Measurements from ENCODE around the gene SLC2A3.
"Not testable (repeated sequence)": the region's sequence is repeated elsewhere in the genome, so short reads cannot be mapped to it uniquely, and the experiment has no call there.

SLC2A3 gene

GRCh38 chr12:7950230-7950943, 14.4 kb upstream of the SLC2A3 start:
- DNase-seq, result not testable (repeated sequence)

DNA sequence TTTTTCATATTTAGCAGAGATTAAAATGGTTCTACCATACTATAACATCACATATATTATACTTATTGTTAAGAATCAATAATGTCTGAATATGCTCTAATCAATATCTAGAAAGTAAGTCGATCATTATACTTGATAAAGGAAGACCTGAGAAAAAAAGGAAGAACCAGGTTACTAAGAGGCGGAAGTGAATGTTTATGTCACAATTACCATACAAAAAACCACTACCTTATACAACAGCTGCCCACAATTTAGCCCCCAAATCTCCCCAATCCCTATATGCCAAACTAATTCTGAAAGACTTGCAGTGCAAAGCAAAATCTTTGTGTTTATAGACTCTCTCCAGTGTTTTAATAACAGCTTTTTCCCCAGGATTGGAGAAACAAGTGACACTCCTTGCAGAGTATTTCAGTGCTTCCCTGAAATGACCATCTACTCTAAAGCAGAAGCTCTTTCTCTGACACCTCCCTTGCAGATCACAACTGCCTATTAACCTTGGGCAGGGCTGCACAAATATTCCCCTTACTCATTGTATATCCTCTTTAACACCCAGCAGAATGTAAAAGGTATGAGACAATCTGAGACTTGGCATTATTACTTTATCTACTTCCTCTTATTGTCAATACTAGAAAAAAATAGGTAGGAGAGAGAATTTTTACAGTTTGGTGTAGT, 12.7 kb upstream of the SLC2A3 start:
- DNase-seq, result no peak

DNA sequence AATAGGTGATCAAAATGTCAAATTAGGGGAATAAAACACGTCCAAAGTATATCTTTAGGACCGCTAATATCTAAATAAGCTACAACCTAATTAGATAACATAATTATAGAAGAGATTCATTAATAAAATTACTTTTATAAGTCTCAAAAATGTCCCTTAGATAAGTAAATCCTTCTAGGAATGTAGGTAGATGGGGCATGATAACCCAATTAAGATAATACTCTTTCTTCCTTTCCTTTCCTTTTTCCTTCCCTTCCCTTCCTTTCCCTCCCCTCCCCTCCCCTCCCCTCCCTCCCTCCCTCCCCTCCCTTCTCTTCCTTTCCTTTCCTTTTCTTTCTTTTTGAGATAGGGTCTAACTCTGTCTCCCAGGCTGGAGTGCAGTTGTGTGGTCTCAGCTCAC, 11.0 kb upstream of the SLC2A3 start:
- no peak for DNase-seq

DNA sequence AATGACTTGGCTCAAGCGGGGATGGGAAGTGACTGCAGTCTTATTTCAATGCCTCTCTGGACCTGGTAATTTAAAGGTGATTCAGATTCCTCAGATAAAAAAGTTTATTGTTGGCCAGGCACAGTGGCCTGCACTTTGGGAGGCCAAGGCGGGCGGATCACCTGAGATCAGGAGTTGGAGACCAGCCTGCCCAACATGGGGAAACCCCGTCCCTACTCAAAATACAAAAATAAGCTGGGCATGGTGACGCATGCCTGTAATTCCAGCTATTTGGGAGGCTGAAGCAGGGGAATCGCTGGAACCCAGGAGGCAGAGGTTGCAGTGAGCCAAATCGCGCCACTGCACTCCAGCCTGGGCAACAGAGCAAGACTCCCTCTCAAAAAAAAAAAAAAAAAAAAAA, 8.8 kb upstream of the SLC2A3 start:
- DNase-seq, result not testable (repeated sequence)

DNA sequence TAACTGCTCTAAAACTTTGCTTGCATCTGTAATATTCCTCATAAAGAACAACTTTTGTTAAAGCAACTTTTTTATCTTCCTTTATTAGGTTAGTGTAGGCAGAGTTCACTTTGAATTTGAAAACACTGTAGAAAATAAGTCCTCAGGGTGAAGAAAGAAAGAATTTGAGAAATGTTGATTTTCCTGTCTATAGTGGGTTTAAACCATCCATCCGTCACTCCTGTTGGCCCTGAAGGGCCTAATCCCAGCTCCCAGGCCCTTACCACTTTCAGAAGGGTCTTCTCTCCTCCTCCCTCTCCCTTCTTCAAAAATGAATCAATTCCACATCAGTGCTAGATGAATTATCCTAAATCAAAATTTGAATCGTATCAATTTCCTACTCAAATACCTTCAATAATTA, 4.9 kb upstream of the SLC2A3 start:
- no peak for DNase-seq

DNA sequence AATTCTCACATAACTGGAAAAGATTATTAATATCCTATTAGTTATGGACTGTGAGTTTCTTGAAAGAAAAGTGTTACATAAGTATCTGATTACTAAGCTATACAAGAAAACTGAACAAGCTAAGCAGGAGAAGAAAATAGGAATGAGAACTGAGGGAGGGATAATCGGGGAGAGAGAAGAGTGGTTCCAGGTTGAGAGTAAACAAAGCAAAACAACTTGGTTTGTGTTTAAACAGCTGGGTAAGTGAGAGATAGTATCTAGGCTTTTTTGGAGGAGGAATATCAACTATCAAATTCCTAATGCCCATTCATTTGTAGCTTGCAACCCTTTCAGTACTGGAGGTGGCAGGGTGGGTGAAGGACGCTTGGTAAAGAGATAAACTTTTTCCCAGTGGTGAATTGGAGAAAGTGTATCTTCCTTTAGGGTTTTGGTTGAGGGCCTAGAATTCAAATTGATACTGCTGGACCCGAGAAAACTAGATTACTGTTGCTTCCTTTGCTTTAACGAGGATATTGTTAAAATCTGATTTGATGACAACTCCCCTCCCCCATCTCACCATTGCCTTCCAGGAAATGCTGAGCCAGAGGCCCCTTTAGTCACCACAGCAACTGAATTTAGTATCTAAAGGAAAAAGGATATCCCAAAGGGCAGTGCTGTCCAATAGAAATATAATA, 2.0 kb upstream of the SLC2A3 start:
- peak; percentile 86 for DNase-seq

- DNase-seq, result no peak
Measured at GRCh38 chr12:7934889-7935492, 996 bp downstream of the SLC2A3 start.

DNA sequence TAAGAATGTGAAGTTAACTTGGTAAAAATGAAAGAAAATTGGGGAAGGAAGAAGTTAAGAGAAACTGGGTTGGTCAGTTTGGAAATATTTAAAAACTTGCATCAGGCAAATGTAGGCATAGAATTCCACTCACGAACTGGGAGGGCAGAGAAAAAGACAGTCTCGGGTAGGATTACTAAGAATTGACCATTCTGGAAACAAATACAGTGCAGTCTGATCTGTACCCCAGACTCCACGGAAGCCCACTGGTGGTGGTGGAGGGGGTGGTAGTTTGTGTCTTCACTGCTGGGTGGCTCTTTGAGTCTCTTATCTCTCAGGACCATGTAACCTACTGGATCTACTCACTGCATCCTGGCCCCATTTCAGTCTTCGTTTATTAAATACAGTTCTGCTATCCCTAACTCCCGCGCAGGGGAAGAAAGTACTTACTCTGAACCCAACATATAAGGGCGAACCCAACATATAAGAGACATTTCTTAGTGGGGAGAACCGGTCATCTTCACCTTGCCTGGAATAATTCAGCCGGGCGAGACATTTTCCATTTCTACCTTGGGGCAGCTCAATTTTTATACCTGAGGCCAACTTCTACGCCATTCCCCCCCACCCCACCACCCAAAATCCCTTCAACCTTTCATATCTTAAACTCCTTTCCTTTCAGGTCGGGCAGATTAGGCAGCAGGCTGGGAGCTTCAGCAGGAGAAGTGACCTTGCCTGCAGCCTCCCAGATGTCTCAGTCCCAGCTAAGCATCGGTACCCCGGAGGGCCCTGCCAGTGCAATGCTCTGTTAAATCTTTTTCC, 1.7 kb downstream of the SLC2A3 start:
- DNase-seq, result peak; percentile 24

DNA sequence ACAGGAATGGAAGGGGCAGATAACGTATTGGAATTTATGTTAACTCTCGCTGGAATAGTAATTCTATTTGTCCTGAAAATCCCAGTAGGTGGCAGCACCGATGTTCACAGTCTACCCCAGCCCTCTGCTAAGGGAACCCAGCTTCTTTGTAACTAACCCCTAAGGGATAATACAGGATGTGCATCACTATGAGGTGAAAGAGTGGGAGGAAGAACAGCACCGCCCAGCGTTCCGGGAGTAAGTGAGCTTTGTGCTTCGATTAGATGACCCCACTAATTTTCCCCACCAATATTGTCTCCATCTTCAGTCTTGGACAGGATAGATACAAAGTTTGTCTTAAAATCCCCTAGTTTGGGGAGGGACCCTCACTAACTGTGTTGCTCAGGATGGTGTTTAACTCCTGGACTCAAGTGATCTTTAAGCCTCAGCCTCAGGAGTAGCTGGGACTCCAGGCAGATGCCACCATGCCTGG, 2.7 kb downstream of the SLC2A3 start:
- DNase-seq, result peak; percentile 92

- not testable (repeated sequence) for DNase-seq
Measured at GRCh38 chr12:7932599-7933240, 3.3 kb downstream of the SLC2A3 start.

- DNase-seq, result no peak
Measured at GRCh38 chr12:7929083-7929792, 6.7 kb downstream of the SLC2A3 start.

DNA sequence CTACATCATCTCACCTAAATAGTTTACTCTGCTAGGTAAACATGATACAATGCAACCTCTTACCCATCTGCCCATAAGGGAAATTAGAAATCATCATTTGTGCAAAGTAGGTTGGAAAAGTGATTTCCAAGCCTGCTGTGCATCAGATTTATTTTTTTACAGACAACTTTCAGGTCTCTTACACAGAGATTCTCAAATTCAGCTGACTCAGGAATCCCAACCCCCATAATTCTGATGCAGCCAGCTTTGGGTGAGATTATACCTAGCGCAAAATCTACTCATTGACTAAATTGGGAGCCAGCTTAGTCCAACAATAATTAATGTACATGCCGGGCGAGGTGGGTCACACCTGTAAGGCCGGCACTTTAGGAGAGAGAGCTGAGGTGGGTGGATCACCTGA, 8.5 kb downstream of the SLC2A3 start:
- no peak for DNase-seq

- not testable (repeated sequence) for DNase-seq
Measured at GRCh38 chr12:7926068-7926666, 9.8 kb downstream of the SLC2A3 start.

DNA sequence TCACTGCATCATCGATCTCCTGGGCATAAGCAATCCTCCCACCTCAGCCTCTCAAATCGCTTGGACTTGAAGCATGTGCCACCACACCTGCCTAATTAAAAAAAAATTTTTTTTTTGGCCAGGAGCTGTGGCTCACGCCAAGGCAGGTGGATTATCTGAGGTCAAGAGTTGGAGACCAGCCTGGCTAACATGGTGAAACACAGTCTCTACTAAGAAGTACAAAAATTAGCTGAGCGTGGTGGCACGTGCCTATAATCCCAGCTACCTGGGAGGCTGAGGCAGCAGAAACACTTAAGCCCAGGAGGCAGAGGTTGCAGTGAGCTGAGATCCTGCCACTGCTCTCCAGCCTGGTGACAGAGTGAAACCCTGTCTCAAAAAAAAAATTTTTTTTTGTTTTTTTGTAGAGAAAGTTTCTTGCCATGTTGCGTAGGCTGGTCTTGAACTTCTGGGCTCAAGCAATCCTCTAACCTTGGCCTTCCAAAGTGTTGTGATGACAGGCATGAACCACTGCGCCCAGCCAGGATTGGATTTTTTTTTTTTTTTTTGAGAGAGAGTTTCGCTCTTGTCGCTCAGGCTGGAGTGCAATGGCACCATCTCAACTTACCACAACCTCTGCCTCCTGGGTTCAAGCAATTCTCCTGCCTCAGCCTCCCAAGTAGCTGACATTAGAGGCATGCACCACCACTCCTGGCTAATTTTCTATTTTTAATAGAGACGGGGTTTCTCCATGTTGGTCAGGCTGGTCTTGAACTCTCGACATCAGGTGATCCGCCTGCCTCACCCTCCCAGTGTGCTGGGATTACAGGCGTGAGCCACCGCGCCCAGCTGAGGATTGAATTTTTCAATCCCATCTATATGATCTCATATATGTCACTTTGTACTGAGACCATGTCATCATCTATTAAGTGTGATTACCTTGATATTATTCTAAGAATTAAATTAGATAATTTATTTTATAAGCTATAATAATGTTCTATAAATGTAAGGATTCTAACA, 12.4 kb downstream of the SLC2A3 start:
- DNase-seq, result no peak

DNA sequence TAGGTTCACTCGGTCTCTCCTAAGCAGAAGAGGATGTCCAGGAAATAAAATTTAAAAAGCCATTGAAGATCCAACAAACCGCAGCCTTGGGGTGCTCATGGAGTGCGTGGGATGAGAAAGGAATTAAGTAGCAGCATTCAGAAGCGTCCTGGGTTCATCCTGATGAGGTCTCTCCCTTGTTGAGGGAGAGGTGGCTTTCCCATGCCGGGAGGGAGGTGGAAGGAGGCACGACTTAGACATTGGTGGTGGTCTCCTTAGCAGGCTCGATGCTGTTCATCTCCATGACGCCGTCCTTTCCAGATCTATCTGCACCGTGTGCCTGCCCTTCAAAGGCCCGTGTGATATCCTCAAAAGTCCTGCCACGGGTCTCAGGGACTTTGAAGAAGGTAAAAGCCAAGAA, 14.8 kb downstream of the SLC2A3 start:
- not testable (repeated sequence) for DNase-seq

GRCh38 chr12:7918268-7918590, 17.8 kb downstream of the SLC2A3 start:
- DNase-seq, result not testable (repeated sequence)

- no peak for DNase-seq
Measured at GRCh38 chr12:7917392-7918267, 18.4 kb downstream of the SLC2A3 start.

DNA sequence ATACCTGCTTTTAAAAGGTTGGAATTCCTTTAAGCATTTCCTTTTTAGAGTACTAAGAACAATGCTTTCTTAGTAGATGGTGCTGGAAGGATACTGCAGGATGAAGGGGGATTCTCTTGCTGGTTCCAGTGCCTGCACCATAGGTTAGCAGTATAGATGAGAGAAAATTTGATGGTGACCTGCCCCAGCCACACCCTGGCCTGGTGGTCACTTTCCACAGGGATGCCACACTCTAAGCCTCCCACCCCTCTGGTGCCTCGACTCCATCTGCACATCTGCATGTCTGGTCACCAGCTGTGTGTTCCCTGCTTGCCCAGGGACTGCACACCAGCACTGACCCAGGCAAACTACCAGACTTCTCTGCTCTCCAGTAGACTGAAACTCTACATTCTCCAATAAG, 19.1 kb downstream of the SLC2A3 start:
- DNase-seq, result no peak

Measured in activated CD4-positive, alpha-beta T cell treated with anti-CD3 and anti-CD28 coated beads, Interleukin-2, amount 50 U/mL, for 16 hours (primary cell).